Testis (tissue), 2 donors: ENCODE results near the gene GLT1D1.

ENCODE experiments used
- POLR2A ChIP-seq: fragments of 450-650 bp; IDR thresholded peaks from one replicate; pipeline ENCODE4 v1.6.1; 2017; ENCODE audit warnings: antibody characterized with exemption, mild to moderate bottlenecking, moderate library complexity
- TF ChIP-seq, protein P1 (sequence below), 3 experiments: fragments of 450-650 bp in 2 of 3; fragments of 200-600 bp in 1 of 3; sonication (generic) in 1 of 3; IDR thresholded peaks; one replicate each; pipeline ENCODE4 v1.5.1; 2016 to 2019; ENCODE audit warnings: antibody characterized with exemption in 3 of 3, mild to moderate bottlenecking in 2 of 3, moderate library complexity in 1 of 3

DNA sequence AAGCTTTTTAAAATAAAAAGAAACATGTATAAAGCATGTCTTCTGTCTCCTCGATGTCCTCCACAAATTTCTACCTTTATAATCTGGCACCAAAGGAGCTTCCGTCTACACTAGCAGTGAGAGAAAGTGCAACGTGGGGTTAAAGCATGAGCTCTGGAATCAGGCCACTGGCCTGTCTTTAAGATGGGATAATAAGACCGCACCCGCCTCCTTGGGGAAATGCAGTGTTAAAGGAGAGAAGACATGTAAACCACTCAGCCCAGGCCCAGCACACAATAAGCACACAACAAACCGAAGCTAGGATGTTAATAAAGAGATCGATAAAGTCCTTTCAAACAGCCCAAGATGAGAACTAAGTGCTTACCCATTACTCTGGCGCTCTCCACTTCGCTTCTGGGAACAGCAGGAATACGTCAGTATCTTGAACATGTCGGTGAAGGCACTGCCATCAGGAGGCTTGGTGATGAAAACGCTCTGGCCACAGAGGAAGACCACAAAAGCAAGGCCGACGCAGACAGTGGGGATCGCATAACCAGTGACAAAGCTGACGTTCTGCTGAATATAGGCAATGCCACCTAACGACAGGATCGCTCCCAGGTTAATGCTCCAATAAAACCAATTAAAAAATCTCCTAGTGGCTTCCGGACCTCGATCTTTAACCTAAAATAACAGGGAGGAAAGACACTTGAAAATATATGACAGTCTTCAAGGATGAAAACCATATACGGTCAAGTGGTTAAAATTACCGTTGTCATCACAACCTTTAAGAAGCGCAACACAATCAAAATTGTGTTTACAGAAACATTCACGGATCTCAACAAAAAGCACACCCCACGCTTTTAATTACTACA is 38.6 kb upstream of the GLT1D1 start:
- TF ChIP-seq, protein P1, sequence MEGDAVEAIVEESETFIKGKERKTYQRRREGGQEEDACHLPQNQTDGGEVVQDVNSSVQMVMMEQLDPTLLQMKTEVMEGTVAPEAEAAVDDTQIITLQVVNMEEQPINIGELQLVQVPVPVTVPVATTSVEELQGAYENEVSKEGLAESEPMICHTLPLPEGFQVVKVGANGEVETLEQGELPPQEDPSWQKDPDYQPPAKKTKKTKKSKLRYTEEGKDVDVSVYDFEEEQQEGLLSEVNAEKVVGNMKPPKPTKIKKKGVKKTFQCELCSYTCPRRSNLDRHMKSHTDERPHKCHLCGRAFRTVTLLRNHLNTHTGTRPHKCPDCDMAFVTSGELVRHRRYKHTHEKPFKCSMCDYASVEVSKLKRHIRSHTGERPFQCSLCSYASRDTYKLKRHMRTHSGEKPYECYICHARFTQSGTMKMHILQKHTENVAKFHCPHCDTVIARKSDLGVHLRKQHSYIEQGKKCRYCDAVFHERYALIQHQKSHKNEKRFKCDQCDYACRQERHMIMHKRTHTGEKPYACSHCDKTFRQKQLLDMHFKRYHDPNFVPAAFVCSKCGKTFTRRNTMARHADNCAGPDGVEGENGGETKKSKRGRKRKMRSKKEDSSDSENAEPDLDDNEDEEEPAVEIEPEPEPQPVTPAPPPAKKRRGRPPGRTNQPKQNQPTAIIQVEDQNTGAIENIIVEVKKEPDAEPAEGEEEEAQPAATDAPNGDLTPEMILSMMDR (IDR thresholded peaks at IDR 0.05) = no peak
- TF ChIP-seq POLR2A = no peak
